HG02798 (cell line): Measurements from ENCODE around the gene TMEM86B.
"Not testable (repeated sequence)": the region's sequence is repeated elsewhere in the genome, so short reads cannot be mapped to it uniquely, and the experiment has no call there.

ENCODE experiments used
- ATAC-seq: cut with Tn5 transposase; IDR thresholded peaks from one replicate; pipeline ENCODE4 v1.9.1; 2021; ENCODE audit warnings: mild to moderate bottlenecking; ENCODE audit not compliant: unreplicated experiment, poor library complexity

The TMEM86B gene

GRCh38 chr19:55242517-55242916, 14.0 kb upstream of the TMEM86B start:
- ATAC-seq = no peak

DNA sequence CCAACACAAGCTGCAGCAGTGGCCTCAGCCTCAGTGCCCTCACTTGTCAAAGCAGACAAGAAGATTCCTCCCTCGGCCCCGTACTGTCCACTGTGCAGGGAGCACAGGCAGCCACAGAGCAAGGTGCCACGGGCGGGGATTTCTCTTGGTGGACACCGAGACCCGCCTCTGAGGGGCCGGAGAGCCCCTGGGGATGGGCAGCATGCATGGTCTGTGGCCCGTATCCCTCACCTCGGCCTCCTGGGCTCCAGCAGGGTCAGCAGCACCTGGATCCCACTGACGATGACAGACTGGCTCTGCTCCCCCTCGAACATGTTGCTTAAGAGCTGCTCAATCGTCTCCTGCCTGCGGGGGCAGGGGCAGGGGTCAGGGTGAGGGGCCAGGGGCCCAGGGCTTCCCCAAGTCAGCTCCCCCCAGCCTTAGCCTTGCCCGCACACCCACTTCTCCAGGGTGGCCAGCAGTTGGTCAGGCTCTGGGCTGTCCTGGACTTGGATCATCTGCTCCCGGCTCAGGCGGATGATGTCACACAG, 13.4 kb upstream of the TMEM86B start:
- ATAC-seq = no peak

- no peak for ATAC-seq
These were observed 12.8 kb upstream of the TMEM86B start for GRCh38 chr19:55241143-55241934.

DNA sequence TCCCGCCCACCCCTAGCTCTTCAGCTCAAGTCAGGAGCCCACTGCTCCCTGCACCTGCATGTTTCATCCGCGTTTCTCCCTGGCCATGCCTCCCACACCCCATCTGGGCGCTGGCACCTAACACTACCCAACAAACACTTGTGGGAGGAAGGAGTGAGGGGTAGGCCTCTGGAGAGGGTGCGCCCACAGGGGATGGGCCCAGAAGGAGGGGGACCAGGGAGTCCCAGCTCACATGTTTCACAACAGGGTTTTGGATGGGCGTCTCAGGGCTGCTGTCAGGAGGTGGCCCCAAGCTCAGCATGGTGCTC, 12.1 kb upstream of the TMEM86B start:
- no peak for ATAC-seq

GRCh38 chr19:55239004-55239403, 10.4 kb upstream of the TMEM86B start:
- ATAC-seq = no peak

- no peak for ATAC-seq
These were observed 9.5 kb upstream of the TMEM86B start for GRCh38 chr19:55238030-55238429.

- ATAC-seq = no peak
These were observed 4.4 kb upstream of the TMEM86B start for GRCh38 chr19:55232986-55233385.

DNA sequence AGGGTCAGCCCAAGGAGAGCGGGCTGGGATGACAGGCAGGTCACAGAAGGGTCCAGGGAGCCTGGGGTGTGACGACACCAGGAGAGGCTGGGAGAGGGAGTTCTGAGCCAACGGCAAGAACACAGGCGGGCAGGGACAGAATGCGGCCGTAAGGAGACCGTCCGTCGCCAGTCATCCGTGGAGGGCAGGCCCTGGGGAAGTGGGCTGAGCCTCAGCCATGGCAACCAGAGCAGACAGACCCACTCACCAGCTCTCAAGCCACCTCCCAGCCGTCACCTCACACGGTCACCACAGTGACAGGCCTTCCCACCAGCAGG, 3.7 kb upstream of the TMEM86B start:
- no peak for ATAC-seq

- no peak for ATAC-seq
These were observed 3.1 kb upstream of the TMEM86B start for GRCh38 chr19:55231391-55232285.

GRCh38 chr19:55230780-55231179, 2.2 kb upstream of the TMEM86B start:
- ATAC-seq = no peak

DNA sequence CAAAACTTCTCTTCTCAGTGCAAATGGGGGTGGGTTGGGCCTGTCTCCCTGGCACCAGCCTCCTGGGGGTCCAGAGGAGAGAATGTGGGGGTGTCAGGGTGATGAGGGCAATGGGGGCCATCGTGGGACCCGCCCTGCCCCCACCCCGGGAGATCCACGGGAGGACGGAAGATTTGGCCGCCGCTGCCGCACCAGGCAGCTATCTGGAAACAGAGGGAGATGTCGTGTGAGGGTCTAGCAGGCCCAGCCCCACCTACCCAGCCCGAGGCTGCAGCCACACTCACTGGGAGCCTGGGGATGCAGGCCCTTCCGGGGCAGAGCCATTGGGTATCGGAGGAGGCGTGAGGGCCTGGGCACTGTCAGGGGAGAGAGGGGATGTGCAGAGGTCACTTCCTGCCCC, 1.8 kb upstream of the TMEM86B start:
- no peak for ATAC-seq

- no peak for ATAC-seq
These were observed 1.2 kb upstream of the TMEM86B start for GRCh38 chr19:55229789-55230182.

DNA sequence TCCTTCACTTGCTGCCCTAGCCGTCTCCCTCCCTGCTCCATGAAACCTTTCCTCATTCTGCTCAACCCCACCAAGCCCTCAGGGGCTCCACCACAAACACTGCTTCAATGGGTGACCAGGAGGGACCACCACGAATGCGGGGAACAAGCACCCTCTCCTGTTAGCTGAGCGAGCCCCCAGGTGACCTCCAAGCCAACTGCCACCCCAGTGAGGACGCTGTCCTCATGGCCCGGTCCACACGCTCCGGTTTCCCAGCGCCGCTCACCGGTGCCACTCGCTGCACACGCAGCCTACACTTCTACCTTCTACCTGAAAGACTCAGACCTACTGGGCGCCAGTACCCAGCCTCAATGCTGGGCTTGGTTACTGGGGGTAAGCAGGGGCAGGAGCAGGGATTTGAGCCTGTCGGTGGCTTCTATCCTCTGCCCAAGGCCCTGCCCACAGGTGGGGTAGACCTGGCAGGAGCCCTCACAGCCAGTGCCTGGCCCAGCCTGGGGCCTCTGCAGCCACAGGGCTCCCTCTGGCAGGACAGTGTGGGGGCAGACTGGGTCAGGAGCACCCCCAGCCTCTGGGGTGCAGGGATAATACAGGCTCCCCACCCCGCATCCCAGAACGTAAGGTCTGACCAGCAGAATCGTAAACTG, 704 bp upstream of the TMEM86B start:
- no peak for ATAC-seq

- ATAC-seq = no peak
These were observed 560 bp downstream of the TMEM86B start for GRCh38 chr19:55228015-55228391.

DNA sequence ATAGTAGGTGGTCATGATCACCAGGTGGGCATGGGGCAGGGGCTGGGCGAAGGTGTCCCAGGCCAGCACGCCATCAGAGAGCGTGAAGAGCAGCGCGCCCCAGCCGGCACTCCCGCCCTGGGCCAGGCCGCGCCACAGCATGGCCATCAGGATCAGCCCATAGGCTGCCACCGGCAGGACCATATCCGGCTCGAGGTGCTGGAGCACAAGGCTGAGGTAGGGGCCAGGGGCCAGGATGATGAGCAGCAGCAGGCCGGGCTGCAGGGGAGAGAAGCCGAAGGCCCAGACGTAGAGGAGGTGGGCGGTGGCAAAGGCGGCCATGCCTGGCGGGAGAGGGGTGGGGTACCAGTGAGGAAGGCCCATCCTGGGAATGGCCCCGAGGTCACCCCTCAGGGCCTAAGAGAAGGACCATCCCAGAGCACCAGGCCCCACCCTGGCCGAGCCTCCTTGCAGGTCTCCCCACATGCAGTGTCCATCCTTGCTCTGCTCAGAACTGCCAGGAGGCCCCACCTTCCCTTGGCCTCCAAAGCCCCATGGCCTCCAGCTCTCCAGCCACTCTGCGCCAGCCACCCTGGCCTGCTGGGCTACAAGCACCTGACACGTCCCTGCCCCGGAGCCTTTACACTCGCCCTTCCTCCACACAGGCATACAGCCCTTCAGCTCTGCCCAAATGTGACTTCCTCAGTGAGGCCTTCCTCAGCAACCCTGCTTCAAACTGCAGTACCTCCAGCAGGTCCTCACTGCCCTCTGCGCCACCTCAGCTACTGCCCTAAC, 1.1 kb downstream of the TMEM86B start:
- no peak for ATAC-seq

- ATAC-seq = no peak
These were observed 1.8 kb downstream of the TMEM86B start for GRCh38 chr19:55226788-55227187.

- ATAC-seq = no peak
These were observed 2.3 kb downstream of the TMEM86B start for GRCh38 chr19:55226273-55226672.

DNA sequence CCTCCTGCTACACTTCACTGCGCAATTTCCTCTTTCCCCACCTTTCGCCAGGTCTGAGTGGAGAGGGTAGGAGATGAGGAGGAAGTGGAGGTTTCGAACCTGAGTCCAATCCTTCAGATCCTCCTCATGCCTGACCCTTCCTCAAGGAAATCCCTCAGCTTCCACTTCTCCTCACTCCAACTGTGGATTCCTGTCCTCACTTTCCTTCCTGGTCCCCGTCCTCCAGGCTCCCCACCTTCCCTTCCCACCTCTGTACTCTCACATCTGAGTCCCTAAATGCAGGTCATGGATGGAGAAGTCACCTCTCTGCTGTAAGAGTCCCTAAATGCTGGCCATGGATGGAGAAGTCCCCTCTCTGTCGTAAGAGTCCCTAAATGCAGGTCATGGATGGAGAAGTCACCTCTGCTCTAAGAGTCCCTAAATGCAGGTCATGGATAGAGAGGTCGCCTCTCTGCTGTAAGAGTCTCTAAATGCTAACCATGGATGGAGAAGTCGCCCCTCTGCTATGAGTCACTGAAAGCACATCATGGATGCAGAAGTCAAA, 3.1 kb downstream of the TMEM86B start:
- ATAC-seq = no peak

DNA sequence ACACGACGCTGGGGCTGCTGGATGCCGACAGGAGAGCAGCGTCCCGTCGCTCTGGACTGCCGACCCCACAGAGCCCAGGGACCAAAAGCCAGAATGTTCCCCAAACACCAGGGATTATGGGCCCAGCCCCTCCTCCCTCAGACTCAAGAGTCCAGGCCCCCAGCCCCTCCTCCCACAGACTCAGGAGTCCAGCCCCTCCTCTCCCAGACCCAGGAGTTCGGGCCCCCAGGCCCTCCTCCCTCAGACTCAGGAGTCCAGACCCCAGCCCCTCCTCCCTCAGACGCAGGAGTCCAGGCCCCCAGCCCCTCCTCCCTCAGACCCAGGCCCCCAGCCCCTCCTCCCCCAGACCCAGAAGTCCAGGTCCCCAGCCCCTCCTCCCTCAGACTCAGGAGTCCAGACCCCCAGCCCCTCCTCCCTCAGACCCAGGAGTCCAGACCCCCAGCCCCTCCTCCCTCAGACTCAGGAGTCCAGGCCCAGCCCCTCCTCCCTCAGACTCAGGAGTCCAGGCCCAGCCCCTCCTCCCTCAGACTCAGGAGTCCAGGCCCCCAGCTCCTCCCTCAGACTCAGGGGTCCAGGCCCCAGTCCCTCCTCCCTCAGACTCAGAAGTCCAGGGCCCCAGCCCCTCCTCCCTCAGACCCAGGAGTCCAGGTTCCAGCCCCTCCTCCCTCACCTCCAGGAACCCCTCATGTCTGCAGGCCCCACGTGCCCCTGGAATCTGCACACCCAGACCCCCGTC, 3.7 kb downstream of the TMEM86B start:
- not testable (repeated sequence) for ATAC-seq
